ENCODE results near the gene B4GALT2.

The B4GALT2 gene

DNA sequence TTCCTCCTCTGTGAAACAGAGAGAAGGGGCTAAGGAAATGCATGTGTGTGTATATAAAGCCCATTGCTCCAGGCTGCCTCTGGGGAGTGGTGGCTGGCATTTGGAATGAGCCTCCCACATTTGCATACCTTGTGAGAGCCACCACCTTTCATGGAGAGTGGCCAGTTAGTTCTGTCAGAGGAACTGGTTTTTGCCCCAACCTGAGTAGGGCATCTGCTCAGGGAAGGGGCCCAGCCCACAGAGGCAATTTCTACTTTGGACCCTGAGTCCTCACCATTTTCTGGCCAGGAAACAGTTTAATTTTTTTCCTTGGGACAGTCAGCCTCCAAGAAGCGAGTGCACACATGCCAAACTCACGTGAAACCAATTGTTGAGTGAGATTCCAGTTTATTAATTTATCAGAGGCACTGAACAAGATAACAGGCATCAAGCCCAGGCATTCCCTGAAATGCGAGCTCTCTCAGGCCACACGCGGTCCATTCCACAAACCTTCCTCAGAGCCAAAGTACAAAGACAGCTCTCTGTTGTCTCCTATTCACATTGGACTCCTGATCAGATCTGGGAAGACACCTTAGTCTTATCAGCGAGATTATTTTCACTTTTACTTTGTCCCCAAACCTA is 53.3 kb downstream of the B4GALT2 start:
- DNase-seq = no peak

DNA sequence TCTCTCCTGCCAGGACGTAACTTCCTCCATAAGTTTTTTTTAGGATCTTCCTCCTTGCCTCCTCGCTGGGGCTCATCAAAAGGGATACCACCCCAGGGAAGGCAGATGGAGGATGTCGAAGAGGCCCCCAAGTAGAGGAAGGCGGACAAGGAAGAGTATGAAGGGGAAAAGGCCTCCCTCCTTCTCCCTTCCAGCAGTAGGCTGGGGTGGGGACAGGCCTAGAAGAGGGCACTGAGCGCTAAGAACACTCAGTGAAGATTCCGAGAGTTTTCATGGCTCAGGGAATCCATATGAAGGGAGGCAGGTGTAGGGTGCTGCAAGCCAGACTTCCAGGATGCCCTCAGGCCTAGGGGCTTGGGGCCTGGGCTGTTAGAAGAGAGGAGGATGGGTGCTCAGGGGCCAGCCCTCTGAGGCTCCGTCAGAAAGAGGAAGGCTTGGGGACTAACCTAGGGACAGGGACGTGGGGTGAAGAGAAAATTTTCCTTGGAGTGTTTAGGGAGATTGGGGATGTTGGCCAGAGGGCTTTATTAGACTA is 54.1 kb downstream of the B4GALT2 start:
- DNase-seq = no peak

DNA sequence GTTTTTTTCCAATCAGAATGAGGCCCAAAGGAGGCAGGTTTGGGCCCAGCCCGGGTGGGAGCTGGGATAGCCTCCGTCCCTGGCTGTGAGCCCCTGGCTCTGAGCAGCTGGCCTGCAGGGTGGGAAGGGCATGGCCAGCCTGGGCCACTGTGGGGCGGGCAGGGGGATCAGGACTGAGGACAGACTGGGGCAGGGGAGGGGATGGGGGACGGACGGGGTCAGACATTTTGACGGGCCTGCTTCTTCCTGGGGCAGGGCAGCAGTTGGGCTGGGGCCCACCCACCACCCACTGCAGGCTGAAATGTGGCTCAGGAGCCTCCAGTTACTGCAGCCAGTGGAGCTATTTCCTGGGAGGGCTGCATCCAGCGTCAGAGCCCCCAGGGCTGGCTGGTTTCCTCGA is 54.7 kb downstream of the B4GALT2 start:
- DNase-seq = no peak

DNA sequence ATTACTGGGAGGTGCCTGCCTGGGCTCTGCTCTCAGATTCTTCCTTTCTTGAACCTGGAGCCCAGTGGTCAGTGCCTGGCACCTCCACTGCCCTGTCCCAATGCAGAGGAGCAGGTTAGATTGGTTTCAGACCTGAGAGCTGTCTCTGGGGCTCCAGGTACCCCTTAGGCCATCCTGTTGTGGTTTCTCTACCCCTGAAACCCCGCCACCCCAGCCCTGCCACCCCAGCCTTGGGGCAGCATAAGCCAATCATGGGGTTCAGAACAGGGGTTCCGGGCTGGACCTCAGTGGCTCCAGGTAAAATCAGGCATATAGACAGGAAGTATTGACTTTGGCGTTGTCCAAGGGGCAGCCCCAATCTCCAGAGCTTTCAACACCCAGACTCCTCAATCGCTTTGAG is 55.4 kb downstream of the B4GALT2 start:
- DNase-seq = no peak

DNA sequence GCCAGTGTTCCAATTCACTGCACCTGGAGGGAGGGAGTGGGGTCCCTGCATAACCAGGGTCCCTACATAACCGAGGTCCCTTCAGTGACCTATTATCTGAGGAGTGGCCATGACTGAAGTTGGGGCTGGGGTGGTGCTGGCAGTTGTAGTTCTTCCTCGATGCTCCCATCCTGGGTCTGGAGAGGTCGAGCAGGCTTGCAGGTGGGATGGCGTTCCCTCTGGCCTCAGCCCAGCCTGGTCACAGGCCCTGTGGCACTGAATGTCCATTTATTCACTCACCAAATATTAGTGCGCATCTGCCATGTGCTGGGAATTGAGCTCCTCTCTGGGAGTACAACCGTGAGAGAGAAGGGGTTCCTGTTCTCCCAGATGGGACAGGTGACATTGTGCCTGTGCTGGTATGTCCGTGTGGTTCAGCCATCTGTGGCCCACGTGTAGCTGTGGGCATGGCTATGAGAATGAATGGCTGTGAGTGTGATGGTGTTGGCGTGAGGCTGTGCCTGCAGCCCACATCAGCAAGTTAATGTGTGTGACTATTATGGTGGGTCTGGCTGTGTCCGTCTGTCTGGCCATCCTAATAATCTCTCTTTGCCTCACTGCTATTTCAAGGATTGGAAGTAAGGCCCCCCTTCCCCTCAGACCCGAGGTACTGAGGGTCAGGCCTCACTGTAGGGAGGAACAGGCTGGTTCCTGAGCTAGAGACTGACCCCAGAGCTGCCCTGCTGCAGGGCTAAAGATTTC is 56.1 kb downstream of the B4GALT2 start:
- no peak for DNase-seq

DNA sequence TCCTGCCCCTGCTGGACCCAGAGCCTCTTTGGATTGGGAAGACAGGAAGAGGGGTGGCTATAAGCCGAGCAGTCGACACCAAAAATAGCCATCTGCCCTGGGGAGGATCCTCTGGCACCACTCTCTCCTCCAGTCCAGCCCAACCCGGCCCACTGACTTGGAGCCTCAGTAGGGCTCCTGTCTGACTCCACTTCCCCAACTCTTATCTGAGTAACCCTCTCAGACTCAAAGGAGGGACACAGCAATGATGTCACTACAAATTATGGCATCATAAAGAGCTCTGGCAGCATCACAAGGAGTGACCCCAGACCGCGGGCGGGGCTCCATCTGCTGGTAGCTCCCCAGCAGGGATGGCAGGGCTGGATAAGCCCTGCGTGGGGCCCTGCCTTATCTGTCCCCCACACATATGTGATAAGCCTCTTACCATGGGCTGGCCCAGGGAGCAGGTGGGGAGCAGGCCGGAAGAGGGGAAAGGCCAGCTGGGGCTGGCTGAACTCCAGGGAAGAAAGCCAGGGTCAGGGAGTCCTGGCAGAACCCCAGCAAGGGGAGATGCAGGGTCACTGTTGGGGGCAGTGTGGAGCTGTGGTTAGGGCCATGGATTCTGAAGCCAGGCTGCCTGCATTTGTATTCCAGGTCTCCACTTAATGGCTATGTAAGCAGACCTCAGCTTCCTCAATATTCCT is 56.9 kb downstream of the B4GALT2 start:
- DNase-seq = no peak

DNA sequence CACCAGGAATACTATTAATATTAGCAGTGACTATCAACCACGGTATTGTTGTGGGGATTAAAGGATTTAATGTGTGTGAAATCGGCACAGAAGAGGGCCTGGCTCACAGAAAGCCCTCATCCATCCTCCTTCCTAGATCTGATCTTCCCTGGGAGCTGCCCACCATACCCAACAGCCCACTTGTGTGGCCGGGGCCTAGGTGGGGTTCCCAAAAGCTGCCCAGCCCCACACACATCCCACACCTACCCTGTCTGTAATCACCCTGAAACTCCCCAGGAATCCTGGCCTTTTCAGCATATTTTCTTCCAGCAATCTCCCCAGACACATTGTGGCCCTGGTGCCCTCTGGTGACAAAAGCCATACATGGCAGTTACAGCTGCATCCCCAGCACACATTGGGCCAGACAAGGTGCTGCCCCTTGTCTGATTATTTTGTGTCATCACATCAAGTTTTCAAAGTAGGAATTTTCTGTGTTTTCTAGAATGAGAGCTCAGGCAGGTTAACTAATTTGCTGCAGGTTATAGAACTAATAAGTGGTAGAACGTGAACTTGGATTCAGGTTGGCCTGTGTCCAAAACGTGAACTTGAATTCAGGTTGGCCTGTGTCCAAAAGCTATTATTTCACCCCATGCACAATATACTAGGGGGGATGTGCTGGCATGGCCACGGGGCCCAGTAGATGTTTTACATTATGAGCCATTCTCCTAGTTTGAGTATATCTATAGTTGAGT is 57.6 kb downstream of the B4GALT2 start:
- peak; percentile 67 for DNase-seq

DNA sequence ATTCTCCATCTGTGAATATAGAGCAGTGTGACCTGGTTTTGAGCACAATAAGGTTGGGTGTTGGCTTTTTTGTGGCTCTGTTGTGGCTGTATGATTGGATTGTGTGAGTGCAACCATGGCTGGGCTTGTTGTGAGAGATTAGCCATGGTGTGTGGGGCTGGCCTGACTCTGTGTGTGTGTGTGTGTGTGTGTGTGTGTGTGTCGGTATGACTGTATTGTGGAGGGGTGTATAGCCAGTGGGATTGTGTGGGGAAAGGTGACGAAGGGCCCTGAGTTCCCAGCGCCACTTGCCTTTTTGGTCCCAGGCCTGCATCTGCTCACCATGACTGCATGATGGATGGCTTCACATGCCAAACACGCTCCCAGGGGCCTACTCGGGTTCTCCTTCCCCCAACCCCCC is 58.1 kb downstream of the B4GALT2 start:
- DNase-seq = no peak

- DNase-seq = no peak
Measured at GRCh38 chr1:44038876-44039657, 60.1 kb downstream of the B4GALT2 start.

DNA sequence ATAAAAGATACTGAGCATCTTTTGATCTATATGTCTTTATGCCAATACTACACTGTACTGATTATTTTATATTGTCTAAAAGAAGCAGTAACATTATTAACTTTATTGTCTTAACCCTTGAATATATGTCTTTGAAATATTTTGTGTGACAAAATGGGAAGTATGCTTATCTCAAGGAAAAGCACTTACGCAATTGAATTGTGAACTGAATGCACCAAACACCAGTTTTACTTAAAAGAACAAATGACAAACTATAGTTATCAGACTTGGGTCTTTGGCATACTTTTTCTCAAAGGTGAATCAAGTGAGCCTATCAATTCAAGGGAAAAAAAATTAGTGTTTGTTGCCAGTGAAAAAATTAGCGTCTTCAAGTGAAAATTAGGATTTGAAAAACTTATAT is 61.4 kb downstream of the B4GALT2 start:
- DNase-seq = no peak
